HCT116 (cell line): Measurements from ENCODE around the gene NEDD4L. TPM values are rescaled to one million over a fixed set of nuclear protein-coding genes. Genes with fewer than 3 reads are reported as not detected.

Source experiments
- ATAC-seq: fragments of 200-7000 bp; cut with Tn5 transposase; 2 replicates; pipeline ENCODE4 v1.9.1; 2020; ENCODE audit warnings: mild to moderate bottlenecking, moderate library complexity
- BruUV-seq: library from RNA; stranded (reverse); fragments of 400-500 nt; replicated peaks from 2 replicates; lab custom pipeline; 2021; lab: Mats Ljungman, UMichigan
- CTCF ChIA-PET: fragments of 300-600 bp; sonication (Branson Sonifier 250); formaldehyde crosslinking; loops from one replicate; lab custom pipeline; 2021; ENCODE audit warnings: antibody characterized with exemption; lab: Charles Lee
- POLR2A ChIA-PET: fragments of 300-600, 350-600 bp; sonication (Branson Sonifier 250); formaldehyde crosslinking; loops from one replicate; lab custom pipeline; 2021; ENCODE audit warnings: antibody characterized with exemption; lab: Charles Lee
- RAD21 ChIA-PET, 2 experiments: fragments of 300-600 bp; sonication (Branson Sonifier 250); formaldehyde crosslinking; loops; one replicate each; lab custom pipeline; 2023; ENCODE audit warnings: low total read pairs in 2 of 2; ENCODE audit not compliant: uncharacterized antibody in 2 of 2, unreplicated experiment in 2 of 2, low non-redundant PET in 1 of 2; lab: Charles Lee
- DNase-seq: peaks from one replicate; pipeline ENCODE4 v3.0.0-alpha.2; 2010; ENCODE audit warnings: low read depth, low spot score
- H2AFZ ChIP-seq: fragments of 200-600 bp; shearing (Covaris generic), sonication (generic); 2 replicates; pipeline ENCODE4 v1.6.1; 2017; ENCODE audit warnings: low read depth, mixed run types, mixed read lengths, antibody characterized with exemption, low read length; ENCODE audit not compliant: poor library complexity, severe bottlenecking
- H3K27ac ChIP-seq: 2 replicates; pipeline ENCODE4 v1.5.1; 2012; ENCODE audit warnings: low read depth, low read length
- H3K27me3 ChIP-seq: fragments of 200-600 bp; sonication (generic); 2 replicates; pipeline ENCODE4 v1.6.1; 2016; ENCODE audit warnings: mixed run types, low read length, mixed read lengths; ENCODE audit not compliant: insufficient read depth
- H3K36me3 ChIP-seq, 2 experiments: fragments of 200-500 bp in 1 of 2; fragments of 200-600 bp in 1 of 2; sonication (Bioruptor generic) in 1 of 2; sonication (generic) in 1 of 2; 2 replicates each; pipeline versions ENCODE4 v1.5.1 to v1.6.1; 2014 to 2016; ENCODE audit warnings: low read length in 2 of 2, inconsistent platforms in 1 of 2, mixed read lengths in 1 of 2, mixed run types in 1 of 2; ENCODE audit not compliant: insufficient read depth in 2 of 2, control insufficient read depth in 1 of 2
- H3K4me1 ChIP-seq, 2 experiments: fragments of 200-600 bp in 1 of 2; sonication (generic) in 1 of 2; 2 replicates each; pipeline versions ENCODE4 v1.5.1 to v1.6.1; 2012 to 2017; ENCODE audit warnings: low read length in 2 of 2, inconsistent platforms in 1 of 2, mild to moderate bottlenecking in 1 of 2, mixed read lengths in 1 of 2, mixed run types in 1 of 2, moderate library complexity in 1 of 2; ENCODE audit not compliant: insufficient read depth in 2 of 2, control insufficient read depth in 1 of 2
- H3K4me2 ChIP-seq: fragments of 200-600 bp; sonication (generic); 2 replicates; pipeline ENCODE4 v1.6.1; 2017; ENCODE audit warnings: mixed run types, low read length, mixed read lengths
- H3K4me3 ChIP-seq, 2 experiments: fragments of 200-600 bp in 1 of 2; sonication (generic) in 1 of 2; replicated peaks in 1 of 2; 2 replicates each; pipeline ENCODE4 v1.5.1; 2011 to 2016; ENCODE audit warnings: low read length in 2 of 2, control low read depth in 1 of 2, low read depth in 1 of 2, mild to moderate bottlenecking in 1 of 2, mixed read lengths in 1 of 2, mixed run types in 1 of 2
- H3K79me2 ChIP-seq: fragments of 200-600 bp; sonication (generic); 2 replicates; pipeline ENCODE4 v1.6.1; 2017; ENCODE audit warnings: mild to moderate bottlenecking, mixed run types, low read length, moderate library complexity, mixed read lengths; ENCODE audit not compliant: insufficient read depth
- H3K9ac ChIP-seq: fragments of 200-600 bp; sonication (generic); 2 replicates; pipeline ENCODE4 v1.6.1; 2016; ENCODE audit warnings: low read length, mixed read lengths
- H3K9me2 ChIP-seq: fragments of 200-600 bp; sonication (generic), shearing (Covaris generic); 2 replicates; pipeline ENCODE4 v1.6.1; 2017; ENCODE audit warnings: mixed run types, mild to moderate bottlenecking, moderate library complexity; ENCODE audit not compliant: insufficient read depth
- H3K9me3 ChIP-seq, 2 experiments: fragments of 200-500 bp in 1 of 2; fragments of 200-600 bp in 1 of 2; sonication (Bioruptor generic) in 1 of 2; sonication (generic) in 1 of 2; 2 replicates each; pipeline ENCODE4 v1.6.1; 2014 to 2017; ENCODE audit warnings: low read length in 2 of 2, mixed read lengths in 2 of 2, inconsistent platforms in 1 of 2, low read depth in 1 of 2, mild to moderate bottlenecking in 1 of 2, mixed run types in 1 of 2, moderate library complexity in 1 of 2; ENCODE audit not compliant: control insufficient read depth in 1 of 2, insufficient read depth in 1 of 2
- H4K20me1 ChIP-seq: fragments of 200-600 bp; sonication (generic), shearing (Covaris generic); 2 replicates; pipeline ENCODE4 v1.6.1; 2017; ENCODE audit warnings: mixed run types, mild to moderate bottlenecking, moderate library complexity; ENCODE audit not compliant: insufficient read depth
- CBX3 ChIP-seq: IDR thresholded peaks from 2 replicates; pipeline ENCODE4 v1.6.1; 2012; ENCODE audit warnings: low read depth
- CEBPB ChIP-seq: IDR thresholded peaks from 2 replicates; pipeline ENCODE4 v1.6.1; 2012; ENCODE audit warnings: low read depth
- EGR1 ChIP-seq: IDR thresholded peaks from 2 replicates; pipeline ENCODE4 v1.6.1; 2012; ENCODE audit warnings: low read depth
- EZH2 ChIP-seq: fragments of 200-600 bp; sonication (generic); IDR thresholded peaks from 2 replicates; pipeline ENCODE4 v1.6.1; 2017; ENCODE audit warnings: antibody characterized with exemption, mixed run types
- EZH2phosphoT487 ChIP-seq: fragments of 200-600 bp; IDR thresholded peaks from 2 replicates; pipeline ENCODE4 v1.6.1; 2018; ENCODE audit warnings: antibody characterized with exemption, borderline replicate concordance
- POLR2A ChIP-seq: IDR thresholded peaks from 2 replicates; pipeline ENCODE4 v1.7.0; 2011; ENCODE audit warnings: borderline replicate concordance; ENCODE audit not compliant: insufficient read depth, insufficient read length; ENCODE audit errors: extremely low read depth
- POLR2AphosphoS5 ChIP-seq: IDR thresholded peaks from 2 replicates; pipeline ENCODE4 v1.6.1; 2011; ENCODE audit warnings: mild to moderate bottlenecking, low read depth, low read length, moderate library complexity
- RAD21 ChIP-seq: IDR thresholded peaks from 2 replicates; pipeline ENCODE4 v1.6.1; 2012; ENCODE audit warnings: low read depth, mild to moderate bottlenecking
- REST ChIP-seq: IDR thresholded peaks from 2 replicates; pipeline ENCODE4 v1.6.1; 2012; ENCODE audit warnings: low read depth
- SIN3A ChIP-seq: IDR thresholded peaks from 2 replicates; pipeline ENCODE4 v1.6.1; 2012; ENCODE audit warnings: low read depth
- SP1 ChIP-seq: IDR thresholded peaks from 2 replicates; pipeline ENCODE4 v1.6.1; 2012; ENCODE audit warnings: low read depth
- TCF7L2 ChIP-seq: IDR thresholded peaks from 2 replicates; pipeline ENCODE4 v1.7.0; 2011; ENCODE audit warnings: borderline replicate concordance, inconsistent platforms; ENCODE audit not compliant: insufficient read depth, insufficient read length; ENCODE audit errors: extremely low read depth
- YY1 ChIP-seq: IDR thresholded peaks from 2 replicates; pipeline ENCODE4 v1.6.1; 2011; ENCODE audit warnings: low read length, low read depth, moderate library complexity, mild to moderate bottlenecking; ENCODE audit not compliant: insufficient replicate concordance; ENCODE audit errors: extremely low read depth
- ZFX ChIP-seq: fragments of 450-650 bp; IDR thresholded peaks from 2 replicates; pipeline ENCODE4 v1.6.1; 2017
- ZNF274 ChIP-seq: fragments of 200-500 bp; sonication (Bioruptor generic); IDR thresholded peaks from 2 replicates; pipeline ENCODE4 v1.6.1; 2014; ENCODE audit warnings: mild to moderate bottlenecking, low read depth, low read length, inconsistent platforms
- intact Hi-C: fragments of 100-400 bp; cut with micrococcal nuclease; formaldehyde crosslinking; loops from 2 replicates; pipeline ENCODE4 v1.10.0; 2022
- total RNA-seq: library from RNA; stranded (reverse); gene quantifications from one replicate; pipeline ENCODE4 v1.2.1, GENCODE V29; 2021; ENCODE audit not compliant: unreplicated experiment
- TF ChIP-seq, protein P1 (sequence below): IDR thresholded peaks from 2 replicates; pipeline ENCODE4 v1.6.1; 2012
- TF ChIP-seq, protein P2 (sequence below): IDR thresholded peaks from 2 replicates; pipeline ENCODE4 v1.6.1; 2012

NEDD4L gene
- total RNA-seq, 1 experiment from 2014 or later, result 41.5 TPM

- TF ChIP-seq POLR2A (no peak), YY1 (no peak), EGR1 (no peak), CBX3 (no peak), CEBPB (no peak), RAD21 (no peak), ZNF274 (no peak), SIN3A (no peak), EZH2 (no peak), ZFX (no peak)
- TF ChIP-seq, protein P1, sequence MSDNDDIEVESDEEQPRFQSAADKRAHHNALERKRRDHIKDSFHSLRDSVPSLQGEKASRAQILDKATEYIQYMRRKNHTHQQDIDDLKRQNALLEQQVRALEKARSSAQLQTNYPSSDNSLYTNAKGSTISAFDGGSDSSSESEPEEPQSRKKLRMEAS, result no peak
- TF ChIP-seq, protein P2, sequence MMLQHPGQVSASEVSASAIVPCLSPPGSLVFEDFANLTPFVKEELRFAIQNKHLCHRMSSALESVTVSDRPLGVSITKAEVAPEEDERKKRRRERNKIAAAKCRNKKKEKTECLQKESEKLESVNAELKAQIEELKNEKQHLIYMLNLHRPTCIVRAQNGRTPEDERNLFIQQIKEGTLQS, result no peak
Measured at GRCh38 chr18:58104096-58104495, 60.1 kb downstream of the NEDD4L start (continued).

GRCh38 chr18:58105206-58105887 lies 61.3 kb downstream of the NEDD4L start:
- DNase-seq, result no peak
- TF ChIP-seq SP1 (no peak), TCF7L2 (no peak), EZH2phosphoT487 (no peak), SIN3A (no peak), EGR1 (no peak), CEBPB (no peak), POLR2AphosphoS5 (no peak), REST (no peak)
- Histone ChIP-seq H3K36me3 (no peaks in the 10 kb centered on the region), H3K9me2 (no peaks in the 10 kb centered on the region), H3K27me3 (no peaks in the 10 kb centered on the region), H3K9me3 (no peaks in the 10 kb centered on the region), H3K4me3 (no peak overlapping the region), H2AFZ (no peak overlapping the region), H3K4me2 (no peak overlapping the region), H4K20me1 (no peaks in the 10 kb centered on the region), H3K79me2 (no peaks in the 10 kb centered on the region), H3K27ac (no peak overlapping the region), H3K4me1 (no peaks in the 10 kb centered on the region), H3K9ac (no peak overlapping the region)
- no peak for ATAC-seq
- POLR2A ChIA-PET, result no interaction called here
- CTCF ChIA-PET, result no interaction called here
- RAD21 ChIA-PET, result no interaction called here
- intact Hi-C loops, result no loop called here
- BruUV-seq, result no TSS peak
